ENCODE results near the gene CORO1C. TPM values are rescaled to one million over a fixed set of nuclear protein-coding genes. Genes with fewer than 3 reads are reported as not detected.

CORO1C gene
- total and polyA plus RNA-seq, 4 donors, result 23.2 to 58.6 (median 41.9) TPM

- Histone ChIP-seq H3K9ac (ENCODE audit: low read depth in 1 of 2, low read length in 2 of 2) (no peak overlapping the region), H3K9me3 (ENCODE audit: control insufficient read depth in 4 of 4, low read length in 3 of 4) (no peaks in the 10 kb centered on the region), H3K4me3 (ENCODE audit: low read depth in 1 of 3, low read length in 3 of 3) (no peak overlapping the region), H3K27ac (ENCODE audit: low read depth in 1 of 2, low read length in 2 of 2) (no peak overlapping the region), H3K27me3 (ENCODE audit: control insufficient read depth in 4 of 4, insufficient read depth in 4 of 4, low read length in 3 of 4) (no peaks in the 10 kb centered on the region), H3K4me1 (ENCODE audit: control insufficient read depth in 4 of 4, insufficient read depth in 4 of 4, low read length in 3 of 4) (peaks cover 0 to 3% (median 0%) of the 10 kb centered on the region in 4 donors), H3K36me3 (ENCODE audit: control insufficient read depth in 4 of 4, insufficient read depth in 3 of 4, low read depth in 1 of 4, low read length in 3 of 4) (no peaks in the 10 kb centered on the region)
- WGBS, result 93% methylated on average over 2 of the region's 2 CpGs
- TF ChIP-seq FOXA1 (IDR thresholded peaks at IDR 0.05) (no peak), EGR1 (IDR thresholded peaks at IDR 0.05; ENCODE audit: low read depth in 2 of 2) (no peak), RXRA (IDR thresholded peaks at IDR 0.05) (no peak), RAD21 (IDR thresholded peaks at IDR 0.05) (no peak), FOXA2 (IDR thresholded peaks at IDR 0.05) (no peak), REST (IDR thresholded peaks at IDR 0.05) (no peak), YY1 (IDR thresholded peaks at IDR 0.05) (no peak), JUND (IDR thresholded peaks at IDR 0.05) (no peak), NR2F2 (IDR thresholded peaks at IDR 0.05) (no peak), MAX (IDR thresholded peaks at IDR 0.05) (no peak), GABPA (IDR thresholded peaks at IDR 0.05 in 1 of 2, conservative IDR thresholded peaks at IDR 0.05 in 1 of 2) (no peak), HNF4G (IDR thresholded peaks at IDR 0.05) (no peak), TAF1 (conservative IDR thresholded peaks at IDR 0.05) (no peak), HNF4A (conservative IDR thresholded peaks at IDR 0.05) (no peak)
- TF ChIP-seq, protein P1, sequence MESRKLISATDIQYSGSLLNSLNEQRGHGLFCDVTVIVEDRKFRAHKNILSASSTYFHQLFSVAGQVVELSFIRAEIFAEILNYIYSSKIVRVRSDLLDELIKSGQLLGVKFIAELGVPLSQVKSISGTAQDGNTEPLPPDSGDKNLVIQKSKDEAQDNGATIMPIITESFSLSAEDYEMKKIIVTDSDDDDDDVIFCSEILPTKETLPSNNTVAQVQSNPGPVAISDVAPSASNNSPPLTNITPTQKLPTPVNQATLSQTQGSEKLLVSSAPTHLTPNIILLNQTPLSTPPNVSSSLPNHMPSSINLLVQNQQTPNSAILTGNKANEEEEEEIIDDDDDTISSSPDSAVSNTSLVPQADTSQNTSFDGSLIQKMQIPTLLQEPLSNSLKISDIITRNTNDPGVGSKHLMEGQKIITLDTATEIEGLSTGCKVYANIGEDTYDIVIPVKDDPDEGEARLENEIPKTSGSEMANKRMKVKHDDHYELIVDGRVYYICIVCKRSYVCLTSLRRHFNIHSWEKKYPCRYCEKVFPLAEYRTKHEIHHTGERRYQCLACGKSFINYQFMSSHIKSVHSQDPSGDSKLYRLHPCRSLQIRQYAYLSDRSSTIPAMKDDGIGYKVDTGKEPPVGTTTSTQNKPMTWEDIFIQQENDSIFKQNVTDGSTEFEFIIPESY (IDR thresholded peaks at IDR 0.05), result no peak
- TF ChIP-seq, protein P2, sequence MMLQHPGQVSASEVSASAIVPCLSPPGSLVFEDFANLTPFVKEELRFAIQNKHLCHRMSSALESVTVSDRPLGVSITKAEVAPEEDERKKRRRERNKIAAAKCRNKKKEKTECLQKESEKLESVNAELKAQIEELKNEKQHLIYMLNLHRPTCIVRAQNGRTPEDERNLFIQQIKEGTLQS (IDR thresholded peaks at IDR 0.05), result no peak
- TF ChIP-seq, protein P3, sequence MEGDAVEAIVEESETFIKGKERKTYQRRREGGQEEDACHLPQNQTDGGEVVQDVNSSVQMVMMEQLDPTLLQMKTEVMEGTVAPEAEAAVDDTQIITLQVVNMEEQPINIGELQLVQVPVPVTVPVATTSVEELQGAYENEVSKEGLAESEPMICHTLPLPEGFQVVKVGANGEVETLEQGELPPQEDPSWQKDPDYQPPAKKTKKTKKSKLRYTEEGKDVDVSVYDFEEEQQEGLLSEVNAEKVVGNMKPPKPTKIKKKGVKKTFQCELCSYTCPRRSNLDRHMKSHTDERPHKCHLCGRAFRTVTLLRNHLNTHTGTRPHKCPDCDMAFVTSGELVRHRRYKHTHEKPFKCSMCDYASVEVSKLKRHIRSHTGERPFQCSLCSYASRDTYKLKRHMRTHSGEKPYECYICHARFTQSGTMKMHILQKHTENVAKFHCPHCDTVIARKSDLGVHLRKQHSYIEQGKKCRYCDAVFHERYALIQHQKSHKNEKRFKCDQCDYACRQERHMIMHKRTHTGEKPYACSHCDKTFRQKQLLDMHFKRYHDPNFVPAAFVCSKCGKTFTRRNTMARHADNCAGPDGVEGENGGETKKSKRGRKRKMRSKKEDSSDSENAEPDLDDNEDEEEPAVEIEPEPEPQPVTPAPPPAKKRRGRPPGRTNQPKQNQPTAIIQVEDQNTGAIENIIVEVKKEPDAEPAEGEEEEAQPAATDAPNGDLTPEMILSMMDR (IDR thresholded peaks at IDR 0.05; ENCODE audit: low read depth, low read length, missing input control), result no peak
- DNase-seq (ENCODE audit: low spot score), result no peak
These were observed 115.0 kb downstream of the CORO1C start for GRCh38 chr12:108616359-108616758.

Measured in liver (tissue), 9 donors.